H1 (cell line): ENCODE results near the gene SYT15.

ENCODE experiments used
- EZH2 ChIP-seq: fragments of 200-600 bp; sonication (generic); IDR thresholded peaks from 2 replicates; pipeline ENCODE4 v1.7.1; 2012; ENCODE audit warnings: low read depth, mild to moderate bottlenecking, moderate library complexity, low read length, inconsistent platforms; ENCODE audit not compliant: severe bottlenecking
- JUND ChIP-seq: IDR thresholded peaks from 2 replicates; pipeline ENCODE4 v1.6.1; 2011; ENCODE audit warnings: mild to moderate bottlenecking, improper control_type of control experiment, low read length
- TF ChIP-seq, protein P1 (sequence below), 3 experiments: IDR thresholded peaks; 1 replicate in 2 of 3; 2 replicates in 1 of 3; pipeline versions ENCODE4 v1.5.1 to v1.6.1; 2011; ENCODE audit warnings: low read length in 3 of 3, mild to moderate bottlenecking in 3 of 3, inconsistent platforms in 2 of 3, low read depth in 1 of 3, moderate library complexity in 1 of 3; ENCODE audit not compliant: insufficient read depth in 1 of 3; ENCODE audit errors: control extremely low read depth in 1 of 3
- TF ChIP-seq, protein P2 (sequence below): IDR thresholded peaks from 2 replicates; pipeline ENCODE4 v1.6.1; 2012; ENCODE audit warnings: low read length, inconsistent platforms

DNA sequence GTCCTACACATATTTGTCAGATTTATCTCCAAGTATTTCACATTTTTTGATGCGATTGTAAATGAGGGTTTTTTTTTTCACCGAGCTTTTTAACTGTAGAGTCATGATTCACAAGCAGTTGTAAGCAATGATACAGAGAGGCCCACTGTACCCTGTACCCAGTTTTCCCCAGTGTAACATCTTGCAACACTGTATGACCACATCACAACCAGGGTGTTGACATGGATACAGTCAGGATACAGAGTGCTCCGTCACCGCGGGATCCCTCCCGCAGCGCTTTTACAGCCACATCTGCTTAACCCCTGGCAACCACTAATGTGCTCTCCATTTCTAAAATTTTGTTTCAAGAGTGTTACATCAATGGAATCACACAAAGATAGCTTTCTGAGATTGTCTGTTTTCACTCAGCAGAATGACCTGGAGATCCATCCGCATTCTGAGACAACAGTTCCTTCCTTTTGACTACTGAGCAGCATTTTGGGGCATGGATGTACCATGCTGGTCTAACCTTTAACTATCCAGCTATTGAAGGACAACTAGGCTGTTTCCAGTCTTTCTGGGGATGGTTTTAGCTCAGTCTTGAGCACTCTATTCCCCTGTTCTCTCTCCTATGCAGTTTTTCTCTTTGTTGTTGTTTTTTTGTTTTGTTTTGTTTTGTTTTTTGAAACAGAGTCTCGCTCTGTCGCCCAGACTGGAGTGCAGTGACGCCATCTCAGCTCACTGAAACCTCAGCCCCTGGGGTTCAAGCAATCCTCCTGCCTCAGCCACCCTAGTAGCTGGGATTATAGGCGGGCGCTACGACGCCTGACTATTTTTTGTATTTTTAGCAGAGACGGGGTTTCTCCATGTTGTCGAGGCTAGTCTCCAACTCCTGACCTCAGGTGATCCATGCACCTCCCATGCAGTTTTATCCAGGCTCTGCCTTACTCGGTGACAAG is 48.4 kb upstream of the SYT15 start:
- TF ChIP-seq, protein P1, sequence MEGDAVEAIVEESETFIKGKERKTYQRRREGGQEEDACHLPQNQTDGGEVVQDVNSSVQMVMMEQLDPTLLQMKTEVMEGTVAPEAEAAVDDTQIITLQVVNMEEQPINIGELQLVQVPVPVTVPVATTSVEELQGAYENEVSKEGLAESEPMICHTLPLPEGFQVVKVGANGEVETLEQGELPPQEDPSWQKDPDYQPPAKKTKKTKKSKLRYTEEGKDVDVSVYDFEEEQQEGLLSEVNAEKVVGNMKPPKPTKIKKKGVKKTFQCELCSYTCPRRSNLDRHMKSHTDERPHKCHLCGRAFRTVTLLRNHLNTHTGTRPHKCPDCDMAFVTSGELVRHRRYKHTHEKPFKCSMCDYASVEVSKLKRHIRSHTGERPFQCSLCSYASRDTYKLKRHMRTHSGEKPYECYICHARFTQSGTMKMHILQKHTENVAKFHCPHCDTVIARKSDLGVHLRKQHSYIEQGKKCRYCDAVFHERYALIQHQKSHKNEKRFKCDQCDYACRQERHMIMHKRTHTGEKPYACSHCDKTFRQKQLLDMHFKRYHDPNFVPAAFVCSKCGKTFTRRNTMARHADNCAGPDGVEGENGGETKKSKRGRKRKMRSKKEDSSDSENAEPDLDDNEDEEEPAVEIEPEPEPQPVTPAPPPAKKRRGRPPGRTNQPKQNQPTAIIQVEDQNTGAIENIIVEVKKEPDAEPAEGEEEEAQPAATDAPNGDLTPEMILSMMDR (IDR thresholded peaks at IDR 0.05; ENCODE audit: control extremely low read depth in 1 of 3, insufficient read depth in 1 of 3, low read depth in 1 of 3, low read length in 3 of 3): no peak
- TF ChIP-seq JUND (no peak), EZH2 (no peak)
- TF ChIP-seq, protein P2, sequence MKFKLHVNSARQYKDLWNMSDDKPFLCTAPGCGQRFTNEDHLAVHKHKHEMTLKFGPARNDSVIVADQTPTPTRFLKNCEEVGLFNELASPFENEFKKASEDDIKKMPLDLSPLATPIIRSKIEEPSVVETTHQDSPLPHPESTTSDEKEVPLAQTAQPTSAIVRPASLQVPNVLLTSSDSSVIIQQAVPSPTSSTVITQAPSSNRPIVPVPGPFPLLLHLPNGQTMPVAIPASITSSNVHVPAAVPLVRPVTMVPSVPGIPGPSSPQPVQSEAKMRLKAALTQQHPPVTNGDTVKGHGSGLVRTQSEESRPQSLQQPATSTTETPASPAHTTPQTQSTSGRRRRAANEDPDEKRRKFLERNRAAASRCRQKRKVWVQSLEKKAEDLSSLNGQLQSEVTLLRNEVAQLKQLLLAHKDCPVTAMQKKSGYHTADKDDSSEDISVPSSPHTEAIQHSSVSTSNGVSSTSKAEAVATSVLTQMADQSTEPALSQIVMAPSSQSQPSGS: no peak
